ENCODE results near the gene MCTP1.

DNA sequence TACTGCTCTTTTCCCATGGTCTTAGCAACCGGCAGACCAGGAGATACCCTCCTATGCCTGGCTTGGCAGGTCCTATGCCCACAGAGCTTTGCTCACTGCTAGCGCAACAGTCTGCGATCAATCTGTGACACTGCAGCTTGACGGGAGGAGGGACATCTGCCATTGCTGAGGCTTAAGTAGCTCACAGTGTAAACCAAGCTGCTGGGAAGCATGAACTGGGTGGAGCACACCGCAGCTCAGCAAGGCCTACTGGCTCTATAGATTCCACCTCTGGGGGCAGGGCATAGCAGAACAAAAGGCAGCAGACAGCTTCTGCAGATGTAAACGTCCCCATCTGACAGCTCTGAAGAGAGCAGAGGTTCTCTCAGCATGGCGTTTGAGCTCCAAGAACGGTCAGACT, 40.4 kb downstream of the MCTP1 start:
- TF ChIP-seq POLR2A (IDR thresholded peaks at IDR 0.05) = no peak
- TF ChIP-seq, protein P1, sequence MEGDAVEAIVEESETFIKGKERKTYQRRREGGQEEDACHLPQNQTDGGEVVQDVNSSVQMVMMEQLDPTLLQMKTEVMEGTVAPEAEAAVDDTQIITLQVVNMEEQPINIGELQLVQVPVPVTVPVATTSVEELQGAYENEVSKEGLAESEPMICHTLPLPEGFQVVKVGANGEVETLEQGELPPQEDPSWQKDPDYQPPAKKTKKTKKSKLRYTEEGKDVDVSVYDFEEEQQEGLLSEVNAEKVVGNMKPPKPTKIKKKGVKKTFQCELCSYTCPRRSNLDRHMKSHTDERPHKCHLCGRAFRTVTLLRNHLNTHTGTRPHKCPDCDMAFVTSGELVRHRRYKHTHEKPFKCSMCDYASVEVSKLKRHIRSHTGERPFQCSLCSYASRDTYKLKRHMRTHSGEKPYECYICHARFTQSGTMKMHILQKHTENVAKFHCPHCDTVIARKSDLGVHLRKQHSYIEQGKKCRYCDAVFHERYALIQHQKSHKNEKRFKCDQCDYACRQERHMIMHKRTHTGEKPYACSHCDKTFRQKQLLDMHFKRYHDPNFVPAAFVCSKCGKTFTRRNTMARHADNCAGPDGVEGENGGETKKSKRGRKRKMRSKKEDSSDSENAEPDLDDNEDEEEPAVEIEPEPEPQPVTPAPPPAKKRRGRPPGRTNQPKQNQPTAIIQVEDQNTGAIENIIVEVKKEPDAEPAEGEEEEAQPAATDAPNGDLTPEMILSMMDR (IDR thresholded peaks at IDR 0.05) = no peak
